Mammary epithelial cell (primary cell): ENCODE data around the gene TNXB.

Experiments
- CTCF ChIP-seq, 2 donors: IDR thresholded peaks in 1 of 2; conservative IDR thresholded peaks in 1 of 2; 2 replicates each; pipeline ENCODE4 v1.5.1; 2011 to 2012; ENCODE audit warnings: inconsistent platforms in 2 of 2, low read length in 2 of 2, mild to moderate bottlenecking in 2 of 2, control low read depth in 1 of 2, low read depth in 1 of 2; ENCODE audit not compliant: insufficient read depth in 1 of 2; ENCODE audit errors: extremely low read depth in 1 of 2
- EZH2 ChIP-seq: IDR thresholded peaks from 2 replicates; pipeline ENCODE4 v1.6.1; 2012; ENCODE audit warnings: low read length, inconsistent platforms, borderline replicate concordance

GRCh38 chr6:32108094-32108627, 977 bp downstream of the TNXB start:
- TF ChIP-seq CTCF (conservative IDR thresholded peaks at IDR 0.05 in 1 of 2, IDR thresholded peaks at IDR 0.05 in 1 of 2; ENCODE audit: extremely low read depth in 1 of 2, insufficient read depth in 1 of 2, low read depth in 1 of 2, low read length in 2 of 2) (no peak), EZH2 (no peak)
